WTC11 (cell line): Measurements from ENCODE around the gene CCDC141.

Experiments used
- ATF1 ChIP-seq: sonication (generic); formaldehyde crosslinking; IDR thresholded peaks from 2 replicates; pipeline ENCODE4 v1.8.1; 2023; ENCODE audit warnings: mild to moderate bottlenecking, moderate library complexity, missing genetic modification reagents
- CREB1 ChIP-seq: sonication (generic); formaldehyde crosslinking; IDR thresholded peaks from 2 replicates; pipeline ENCODE4 v1.8.0; 2023; ENCODE audit warnings: mild to moderate bottlenecking, missing genetic modification reagents
- CTCF ChIP-seq: fragments of 200-600 bp; IDR thresholded peaks from 2 replicates; pipeline ENCODE4 v1.8.0; 2022; ENCODE audit warnings: antibody characterized with exemption
- FOXJ3 ChIP-seq: sonication (generic); formaldehyde crosslinking; IDR thresholded peaks from 2 replicates; pipeline ENCODE4 v1.9.0; 2021; ENCODE audit warnings: missing genetic modification reagents, mild to moderate bottlenecking, borderline replicate concordance
- FOXP1 ChIP-seq: sonication (generic); formaldehyde crosslinking; IDR thresholded peaks from 2 replicates; pipeline ENCODE4 v1.8.0; 2022; ENCODE audit warnings: missing genetic modification reagents, mild to moderate bottlenecking, moderate library complexity, borderline replicate concordance
- FOXP4 ChIP-seq: sonication (generic); formaldehyde crosslinking; IDR thresholded peaks from 2 replicates; pipeline ENCODE4 v1.8.0; 2022; ENCODE audit warnings: mild to moderate bottlenecking, missing genetic modification reagents
- JUN ChIP-seq: sonication (generic); formaldehyde crosslinking; IDR thresholded peaks from 2 replicates; pipeline ENCODE4 v1.8.0; 2023; ENCODE audit warnings: mild to moderate bottlenecking, missing genetic modification reagents
- MAX ChIP-seq: sonication (generic); formaldehyde crosslinking; IDR thresholded peaks from 2 replicates; pipeline ENCODE4 v1.8.0; 2022; ENCODE audit warnings: mild to moderate bottlenecking, missing genetic modification reagents
- RELA ChIP-seq: sonication (generic); formaldehyde crosslinking; IDR thresholded peaks from 2 replicates; pipeline ENCODE4 v1.8.1; 2022; ENCODE audit warnings: missing genetic modification reagents, mild to moderate bottlenecking, borderline replicate concordance
- SMAD3 ChIP-seq: sonication (generic); formaldehyde crosslinking; IDR thresholded peaks from 2 replicates; pipeline ENCODE4 v1.8.0; 2022; ENCODE audit warnings: missing genetic modification reagents, mild to moderate bottlenecking, borderline replicate concordance
- USF2 ChIP-seq: sonication (generic); formaldehyde crosslinking; IDR thresholded peaks from 2 replicates; pipeline ENCODE4 v1.8.1; 2023; ENCODE audit warnings: mild to moderate bottlenecking, missing genetic modification reagents, moderate library complexity
- ZNF138 ChIP-seq: sonication (generic); formaldehyde crosslinking; conservative IDR thresholded peaks from 2 replicates; pipeline ENCODE4 v1.8.1; 2022; ENCODE audit warnings: mild to moderate bottlenecking, moderate library complexity, missing genetic modification reagents
- TF ChIP-seq, protein P1 (sequence below): sonication (generic); formaldehyde crosslinking; conservative IDR thresholded peaks from 2 replicates; pipeline ENCODE4 v1.8.1; 2023; ENCODE audit warnings: mild to moderate bottlenecking, low read depth, missing genetic modification reagents, moderate library complexity
- TF ChIP-seq, protein P2 (sequence below): sonication (generic); formaldehyde crosslinking; IDR thresholded peaks from 2 replicates; pipeline ENCODE4 v1.8.1; 2023; ENCODE audit warnings: mild to moderate bottlenecking, moderate library complexity, missing genetic modification reagents

- TF ChIP-seq, protein P1, sequence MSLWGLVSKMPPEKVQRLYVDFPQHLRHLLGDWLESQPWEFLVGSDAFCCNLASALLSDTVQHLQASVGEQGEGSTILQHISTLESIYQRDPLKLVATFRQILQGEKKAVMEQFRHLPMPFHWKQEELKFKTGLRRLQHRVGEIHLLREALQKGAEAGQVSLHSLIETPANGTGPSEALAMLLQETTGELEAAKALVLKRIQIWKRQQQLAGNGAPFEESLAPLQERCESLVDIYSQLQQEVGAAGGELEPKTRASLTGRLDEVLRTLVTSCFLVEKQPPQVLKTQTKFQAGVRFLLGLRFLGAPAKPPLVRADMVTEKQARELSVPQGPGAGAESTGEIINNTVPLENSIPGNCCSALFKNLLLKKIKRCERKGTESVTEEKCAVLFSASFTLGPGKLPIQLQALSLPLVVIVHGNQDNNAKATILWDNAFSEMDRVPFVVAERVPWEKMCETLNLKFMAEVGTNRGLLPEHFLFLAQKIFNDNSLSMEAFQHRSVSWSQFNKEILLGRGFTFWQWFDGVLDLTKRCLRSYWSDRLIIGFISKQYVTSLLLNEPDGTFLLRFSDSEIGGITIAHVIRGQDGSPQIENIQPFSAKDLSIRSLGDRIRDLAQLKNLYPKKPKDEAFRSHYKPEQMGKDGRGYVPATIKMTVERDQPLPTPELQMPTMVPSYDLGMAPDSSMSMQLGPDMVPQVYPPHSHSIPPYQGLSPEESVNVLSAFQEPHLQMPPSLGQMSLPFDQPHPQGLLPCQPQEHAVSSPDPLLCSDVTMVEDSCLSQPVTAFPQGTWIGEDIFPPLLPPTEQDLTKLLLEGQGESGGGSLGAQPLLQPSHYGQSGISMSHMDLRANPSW (CRISPR knock-in tag), result no peak
- no peak for TF ChIP-seq CTCF
- no peak for TF ChIP-seq JUN (CRISPR knock-in tag)
- TF ChIP-seq ZNF138 (CRISPR knock-in tag), result no peak
- TF ChIP-seq ATF1 (CRISPR knock-in tag), result no peak
- TF ChIP-seq RELA (CRISPR knock-in tag), result no peak
- no peak for TF ChIP-seq FOXP1 (CRISPR knock-in tag)
- no peak for TF ChIP-seq SMAD3
- no peak for TF ChIP-seq FOXJ3 (CRISPR knock-in tag)
- TF ChIP-seq MAX (CRISPR knock-in tag), result no peak
- no peak for TF ChIP-seq FOXP4 (CRISPR knock-in tag)
- TF ChIP-seq USF2, result no peak
- TF ChIP-seq, protein P2, sequence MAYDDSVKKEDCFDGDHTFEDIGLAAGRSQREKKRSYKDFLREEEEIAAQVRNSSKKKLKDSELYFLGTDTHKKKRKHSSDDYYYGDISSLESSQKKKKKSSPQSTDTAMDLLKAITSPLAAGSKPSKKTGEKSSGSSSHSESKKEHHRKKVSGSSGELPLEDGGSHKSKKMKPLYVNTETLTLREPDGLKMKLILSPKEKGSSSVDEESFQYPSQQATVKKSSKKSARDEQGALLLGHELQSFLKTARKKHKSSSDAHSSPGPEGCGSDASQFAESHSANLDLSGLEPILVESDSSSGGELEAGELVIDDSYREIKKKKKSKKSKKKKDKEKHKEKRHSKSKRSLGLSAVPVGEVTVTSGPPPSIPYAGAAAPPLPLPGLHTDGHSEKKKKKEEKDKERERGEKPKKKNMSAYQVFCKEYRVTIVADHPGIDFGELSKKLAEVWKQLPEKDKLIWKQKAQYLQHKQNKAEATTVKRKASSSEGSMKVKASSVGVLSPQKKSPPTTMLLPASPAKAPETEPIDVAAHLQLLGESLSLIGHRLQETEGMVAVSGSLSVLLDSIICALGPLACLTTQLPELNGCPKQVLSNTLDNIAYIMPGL (CRISPR knock-in tag), result no peak
- TF ChIP-seq CREB1 (CRISPR knock-in tag), result no peak
Measured at GRCh38 chr2:178886006-178886405, 163.9 kb downstream of the CCDC141 start.
